ENCODE data around the gene MCMBP. TPM values are rescaled to one million over a fixed set of nuclear protein-coding genes. Genes with fewer than 3 reads are reported as not detected.

The MCMBP gene
- total RNA-seq, 3 donors from 2014 or later: 49.9 to 56.4 (median 52.2) TPM

DNA sequence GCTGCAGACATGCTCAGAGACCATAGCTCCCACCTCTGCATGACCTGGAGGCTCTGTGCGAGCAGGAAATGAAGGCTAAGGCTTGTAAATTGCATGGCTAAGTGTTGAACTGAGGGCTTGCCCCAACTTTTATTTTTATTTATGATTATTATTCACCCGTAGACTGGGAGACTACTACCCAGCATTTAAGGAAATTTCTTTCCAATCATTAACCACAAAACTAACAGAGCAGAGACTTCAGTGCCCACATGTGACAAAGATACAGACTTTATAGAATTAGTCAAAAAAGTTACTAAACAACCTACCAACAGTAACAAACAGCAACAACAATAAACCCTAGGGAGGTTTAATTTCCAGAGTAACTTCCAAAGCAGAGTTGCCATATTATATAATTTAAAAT, 39.7 kb downstream of the MCMBP start:
- intact Hi-C loops (cut with DNase I; ENCODE audit: low total_unique reads): no loop called here
- TF ChIP-seq, protein P1, sequence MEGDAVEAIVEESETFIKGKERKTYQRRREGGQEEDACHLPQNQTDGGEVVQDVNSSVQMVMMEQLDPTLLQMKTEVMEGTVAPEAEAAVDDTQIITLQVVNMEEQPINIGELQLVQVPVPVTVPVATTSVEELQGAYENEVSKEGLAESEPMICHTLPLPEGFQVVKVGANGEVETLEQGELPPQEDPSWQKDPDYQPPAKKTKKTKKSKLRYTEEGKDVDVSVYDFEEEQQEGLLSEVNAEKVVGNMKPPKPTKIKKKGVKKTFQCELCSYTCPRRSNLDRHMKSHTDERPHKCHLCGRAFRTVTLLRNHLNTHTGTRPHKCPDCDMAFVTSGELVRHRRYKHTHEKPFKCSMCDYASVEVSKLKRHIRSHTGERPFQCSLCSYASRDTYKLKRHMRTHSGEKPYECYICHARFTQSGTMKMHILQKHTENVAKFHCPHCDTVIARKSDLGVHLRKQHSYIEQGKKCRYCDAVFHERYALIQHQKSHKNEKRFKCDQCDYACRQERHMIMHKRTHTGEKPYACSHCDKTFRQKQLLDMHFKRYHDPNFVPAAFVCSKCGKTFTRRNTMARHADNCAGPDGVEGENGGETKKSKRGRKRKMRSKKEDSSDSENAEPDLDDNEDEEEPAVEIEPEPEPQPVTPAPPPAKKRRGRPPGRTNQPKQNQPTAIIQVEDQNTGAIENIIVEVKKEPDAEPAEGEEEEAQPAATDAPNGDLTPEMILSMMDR (IDR thresholded peaks at IDR 0.05): no peak
- TF ChIP-seq POLR2AphosphoS5 (IDR thresholded peaks at IDR 0.05): no peak
- no peak for TF ChIP-seq POLR2A (IDR thresholded peaks at IDR 0.05)
- no peaks in the 10 kb centered on the region for H3K9me3 ChIP-seq
- no peak for DNase-seq (ENCODE audit: low spot score in 2 of 2)
- no peaks in the 10 kb centered on the region for H3K27me3 ChIP-seq
- H3K4me3 ChIP-seq: no peak overlapping the region
- no peak overlapping the region for H3K27ac ChIP-seq
- no peaks in the 10 kb centered on the region for H3K4me1 ChIP-seq
- peaks cover 4% of the 10 kb centered on the region for H3K36me3 ChIP-seq

DNA sequence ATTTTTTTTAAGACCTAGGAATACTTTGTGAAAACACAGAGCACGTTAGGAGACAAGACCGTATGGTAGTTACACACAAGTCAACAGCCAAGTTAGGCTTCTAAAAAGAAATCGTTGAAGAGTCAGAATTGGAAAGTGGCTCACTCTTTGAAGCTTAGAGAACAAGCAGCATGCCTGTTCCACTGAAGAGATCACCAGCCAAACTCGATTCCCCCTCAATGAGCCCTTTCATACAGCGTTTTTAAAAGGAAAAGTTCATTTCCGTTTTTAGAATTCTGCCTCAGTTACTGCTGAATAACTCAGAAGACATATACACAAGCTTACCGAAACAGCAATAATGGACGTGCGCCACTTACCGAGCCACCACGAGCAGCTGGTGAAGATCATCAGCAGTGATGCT, 41.0 kb downstream of the MCMBP start:
- intact Hi-C loops (cut with DNase I; ENCODE audit: low total_unique reads): no loop called here
- H3K36me3 ChIP-seq: peaks cover 4% of the 10 kb centered on the region
- H3K27me3 ChIP-seq: no peaks in the 10 kb centered on the region
- H3K9me3 ChIP-seq: no peaks in the 10 kb centered on the region
- no peak overlapping the region for H3K4me3 ChIP-seq
- DNase-seq (ENCODE audit: low spot score in 2 of 2): no peak
- H3K27ac ChIP-seq: no peak overlapping the region
- H3K4me1 ChIP-seq: no peaks in the 10 kb centered on the region
- TF ChIP-seq POLR2A (IDR thresholded peaks at IDR 0.05): no peak
- no peak for TF ChIP-seq POLR2AphosphoS5 (IDR thresholded peaks at IDR 0.05)
- TF ChIP-seq, protein P1 (IDR thresholded peaks at IDR 0.05): no peak

DNA sequence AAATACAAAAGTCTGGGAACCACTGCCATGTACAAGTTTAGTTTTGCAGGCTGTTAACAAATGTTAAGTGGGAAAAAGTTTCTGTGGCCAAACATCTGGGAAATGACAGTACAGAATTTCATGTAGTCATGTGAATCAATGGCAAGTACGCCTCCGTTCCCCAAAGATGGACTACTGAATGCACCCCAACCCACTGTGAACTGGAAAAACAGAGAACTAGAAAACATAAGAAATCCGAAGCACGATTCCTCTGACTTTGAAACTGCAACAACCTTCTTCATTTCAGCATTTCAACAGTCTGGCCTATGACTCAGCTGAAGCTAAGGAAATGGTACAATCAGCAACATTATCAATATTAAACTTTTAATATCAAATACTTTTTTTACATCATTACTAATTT, 41.8 kb downstream of the MCMBP start:
- no peaks in the 10 kb centered on the region for H3K9me3 ChIP-seq
- H3K36me3 ChIP-seq: peaks cover 4% of the 10 kb centered on the region
- H3K4me3 ChIP-seq: no peak overlapping the region
- DNase-seq (ENCODE audit: low spot score in 2 of 2): no peak
- intact Hi-C loops (cut with DNase I; ENCODE audit: low total_unique reads): no loop called here
- H3K4me1 ChIP-seq: no peaks in the 10 kb centered on the region
- no peaks in the 10 kb centered on the region for H3K27me3 ChIP-seq
- TF ChIP-seq POLR2A (IDR thresholded peaks at IDR 0.05) (no peak), POLR2AphosphoS5 (IDR thresholded peaks at IDR 0.05) (no peak)
- TF ChIP-seq, protein P1 (IDR thresholded peaks at IDR 0.05): no peak
- no peak overlapping the region for H3K27ac ChIP-seq

DNA sequence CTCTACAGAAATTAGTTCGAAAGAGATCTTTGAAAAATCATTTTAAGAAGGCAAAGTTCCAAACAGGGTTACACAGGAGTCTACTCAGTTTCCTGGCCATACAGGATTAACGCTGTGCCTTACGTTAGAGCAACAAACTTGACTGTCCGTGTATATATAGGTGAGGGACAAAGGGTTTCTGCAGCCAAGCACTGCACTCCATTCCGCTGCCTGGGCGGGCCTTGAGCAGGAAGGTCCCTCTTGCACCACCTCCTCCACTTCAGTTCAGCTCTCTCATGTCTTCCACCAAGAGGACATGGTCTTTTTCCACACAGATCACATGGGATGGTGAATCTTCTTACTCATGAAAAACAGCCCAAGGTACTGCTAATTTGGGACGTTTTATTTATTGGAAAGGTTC, 43.2 kb downstream of the MCMBP start:
- TF ChIP-seq POLR2A (IDR thresholded peaks at IDR 0.05) (no peak), POLR2AphosphoS5 (IDR thresholded peaks at IDR 0.05) (no peak)
- TF ChIP-seq, protein P1 (IDR thresholded peaks at IDR 0.05): no peak
- intact Hi-C loops (cut with DNase I; ENCODE audit: low total_unique reads): no loop called here
- DNase-seq (ENCODE audit: low spot score in 2 of 2): no peak
- Histone ChIP-seq H3K27ac (no peak overlapping the region), H3K36me3 (peaks cover 4% of the 10 kb centered on the region), H3K9me3 (no peaks in the 10 kb centered on the region), H3K27me3 (no peaks in the 10 kb centered on the region), H3K4me1 (no peaks in the 10 kb centered on the region), H3K4me3 (no peak overlapping the region)

DNA sequence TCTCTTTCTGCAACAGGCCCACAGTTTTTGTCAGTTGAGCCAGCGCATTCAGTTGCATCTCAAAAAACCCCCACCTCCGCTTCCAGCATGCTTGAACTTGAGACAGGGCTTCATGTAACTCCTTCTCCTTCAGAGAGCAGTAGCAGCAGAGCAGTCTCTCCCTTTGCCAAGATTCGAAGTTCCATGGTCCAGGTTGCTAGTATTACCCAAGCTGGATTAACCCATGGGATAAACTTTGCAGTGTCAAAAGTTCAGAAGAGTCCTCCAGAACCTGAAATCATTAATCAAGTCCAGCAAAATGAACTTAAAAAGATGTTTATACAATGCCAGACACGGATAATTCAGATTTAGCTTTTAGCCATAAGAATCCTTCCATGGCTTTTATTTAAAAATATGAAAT, 45.2 kb downstream of the MCMBP start:
- Histone ChIP-seq H3K27ac (no peak overlapping the region), H3K4me1 (no peaks in the 10 kb centered on the region), H3K36me3 (peaks cover 4% of the 10 kb centered on the region), H3K27me3 (no peaks in the 10 kb centered on the region), H3K4me3 (no peak overlapping the region), H3K9me3 (no peaks in the 10 kb centered on the region)
- intact Hi-C loops (cut with DNase I; ENCODE audit: low total_unique reads): no loop called here
- no peak for DNase-seq (ENCODE audit: low spot score in 2 of 2)
- TF ChIP-seq POLR2A (IDR thresholded peaks at IDR 0.05) (no peak), POLR2AphosphoS5 (IDR thresholded peaks at IDR 0.05) (no peak)
- TF ChIP-seq, protein P1 (IDR thresholded peaks at IDR 0.05): no peak
